Dedifferentiated amniotic fluid mesenchymal stem cell (primary cell): Measurements from ENCODE around the gene UPF3B.
"Not testable (repeated sequence)": the region's sequence is repeated elsewhere in the genome, so short reads cannot be mapped to it uniquely, and the experiment has no call there.

ENCODE experiments used
- DNase-seq: peaks from one replicate; pipeline ENCODE4 v3.0.0-alpha.2; 2016; ENCODE audit errors: extremely low spot score

Gene UPF3B

GRCh38 chrX:119852382-119853353 is at the start of gene UPF3B:
Gene UPF3B (minus strand): TSS chrX:119852963. CDS start chrX:119852928, 35 bp downstream.
- peak; percentile 96 for DNase-seq

DNA sequence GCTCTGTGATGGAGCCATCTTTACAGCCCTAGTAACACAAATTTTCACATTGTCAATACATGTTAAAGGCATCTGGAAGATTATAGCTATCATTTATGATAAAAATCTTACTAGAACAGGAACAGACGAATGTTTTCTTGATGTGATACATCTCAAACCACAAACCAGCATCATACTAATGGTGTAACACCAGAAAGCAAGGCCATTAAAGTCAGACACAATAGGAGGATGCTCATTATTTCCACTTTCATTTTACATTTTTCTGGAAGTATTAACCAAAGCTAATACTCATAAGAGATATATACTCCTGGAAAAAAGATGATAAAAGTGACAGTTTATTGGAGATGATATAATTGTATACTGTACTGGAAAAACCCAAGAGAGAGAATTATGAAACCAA is 48.2 kb upstream of the UPF3B start:
- no peak for DNase-seq

GRCh38 chrX:119899125-119899524 is 46.4 kb upstream of the UPF3B start:
- no peak for DNase-seq

- DNase-seq: no peak
Measured at GRCh38 chrX:119895843-119896326, 43.1 kb upstream of the UPF3B start, which contains the start of gene AKAP14. Gene AKAP14 (plus strand): TSS chrX:119895893. CDS start chrX:119903224, 7,331 bp downstream.

DNA sequence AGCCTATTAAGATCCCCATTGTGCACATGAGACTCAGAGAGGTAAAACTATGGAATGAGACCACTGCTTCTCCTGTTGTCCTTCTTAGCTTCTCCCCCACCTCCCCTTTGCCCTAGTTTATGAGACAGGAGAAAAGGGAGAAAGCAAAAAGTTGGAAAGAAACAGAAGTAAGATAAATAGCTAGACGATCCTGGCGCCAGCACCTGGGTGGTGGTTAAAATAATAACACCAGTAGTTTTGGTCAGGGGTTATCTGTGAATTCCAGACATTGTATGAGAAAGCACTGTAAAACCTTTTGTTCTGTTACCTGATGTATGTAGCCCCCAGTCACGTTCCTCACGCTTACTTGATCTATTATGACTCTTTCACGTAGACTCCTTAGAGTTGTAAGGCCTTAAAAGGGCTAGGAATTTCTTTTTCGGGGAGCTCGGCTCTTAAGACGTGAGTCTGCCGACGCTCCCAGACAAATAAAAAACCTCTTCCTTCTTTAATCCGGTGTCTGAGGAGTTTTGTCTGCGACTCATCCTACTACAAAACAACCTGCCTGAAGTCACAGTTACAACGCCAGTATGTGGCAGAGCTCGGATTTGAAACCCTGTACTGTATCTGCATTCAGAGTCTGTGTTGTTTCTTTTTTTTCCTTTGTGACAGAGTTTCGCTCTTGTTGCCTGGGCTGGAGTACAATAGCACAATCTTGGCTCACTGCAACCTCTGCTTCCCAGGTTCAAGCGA is 39.4 kb upstream of the UPF3B start:
- DNase-seq: peak; percentile 8

DNA sequence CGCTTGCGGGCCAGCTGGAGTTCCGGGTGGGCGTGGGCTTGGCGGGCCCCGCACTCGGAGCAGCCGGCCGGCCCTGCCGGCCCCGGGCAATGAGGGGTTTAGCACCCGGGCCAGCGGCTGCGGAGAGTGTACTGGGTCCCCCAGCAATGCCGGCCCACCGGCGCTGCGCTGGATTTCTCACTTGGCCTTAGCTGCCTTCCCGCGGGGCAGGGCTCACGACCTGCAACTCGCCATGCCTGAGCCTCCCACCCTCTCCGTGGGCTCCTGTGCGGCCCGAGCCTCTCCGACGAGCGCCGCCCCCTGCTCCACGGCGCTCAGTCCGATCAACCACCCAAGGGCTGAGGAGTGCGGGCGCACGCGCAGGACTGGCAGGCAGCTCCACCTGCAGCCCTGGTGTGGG is 37.9 kb upstream of the UPF3B start:
- not testable (repeated sequence) for DNase-seq

DNA sequence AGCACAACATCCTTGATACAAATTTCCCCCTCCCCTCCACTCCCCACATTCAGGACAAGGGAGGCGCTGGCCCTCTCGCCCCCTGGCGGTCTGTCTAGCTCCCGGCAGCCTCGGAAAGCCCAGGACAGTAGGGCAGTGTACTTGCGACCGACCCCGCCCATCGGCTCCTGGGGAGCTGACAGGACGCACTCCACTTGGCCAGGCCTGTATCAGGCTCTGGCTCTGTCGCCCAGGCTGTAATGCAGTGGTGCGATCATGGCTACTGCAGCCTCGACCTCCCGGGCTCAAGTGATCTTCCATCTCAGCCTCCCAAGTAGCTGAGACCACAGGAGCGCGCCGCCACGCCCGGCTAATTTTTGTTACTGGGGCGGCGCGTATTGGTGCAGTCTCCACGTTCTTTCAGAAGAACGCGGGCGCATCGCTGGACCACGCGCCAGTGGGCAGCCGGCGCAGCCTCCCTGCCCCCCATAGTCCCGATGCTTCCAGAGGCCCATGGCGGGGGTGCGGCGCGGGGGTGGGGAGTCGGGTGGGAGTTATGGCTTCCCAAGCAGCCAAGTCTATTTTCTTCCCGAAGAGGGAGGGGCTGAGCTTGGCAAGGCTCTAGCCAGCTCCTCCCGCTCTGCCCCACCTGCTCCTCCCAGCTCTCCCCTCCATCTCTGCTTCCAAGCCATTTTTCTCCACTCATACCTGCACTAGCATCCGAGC is 35.1 kb upstream of the UPF3B start:
- DNase-seq: peak; percentile 22

- DNase-seq: peak; percentile 6
Measured at GRCh38 chrX:119885554-119886428, 33.0 kb upstream of the UPF3B start.

- peak; percentile 47 for DNase-seq
Measured at GRCh38 chrX:119880552-119881437, 28.0 kb upstream of the UPF3B start.

DNA sequence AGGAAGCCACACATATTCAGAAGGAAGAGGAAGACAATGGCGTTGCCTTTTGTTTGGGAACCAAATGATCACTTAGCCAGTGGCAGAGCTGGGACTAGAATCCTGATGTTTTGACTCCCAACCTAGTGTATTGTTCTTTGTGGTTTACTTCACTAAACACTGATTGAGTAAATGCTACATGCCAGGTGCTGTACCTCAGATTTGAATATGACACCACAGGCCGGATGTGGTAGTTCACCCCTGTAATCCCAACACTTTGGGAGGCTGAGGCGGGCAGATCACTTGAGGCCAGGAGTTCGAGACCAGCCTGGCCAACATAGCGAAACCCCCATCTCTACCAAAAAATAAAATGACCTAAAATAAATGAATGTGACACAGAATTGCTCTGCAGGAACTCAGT is 27.3 kb upstream of the UPF3B start:
- peak; percentile 3 for DNase-seq

DNA sequence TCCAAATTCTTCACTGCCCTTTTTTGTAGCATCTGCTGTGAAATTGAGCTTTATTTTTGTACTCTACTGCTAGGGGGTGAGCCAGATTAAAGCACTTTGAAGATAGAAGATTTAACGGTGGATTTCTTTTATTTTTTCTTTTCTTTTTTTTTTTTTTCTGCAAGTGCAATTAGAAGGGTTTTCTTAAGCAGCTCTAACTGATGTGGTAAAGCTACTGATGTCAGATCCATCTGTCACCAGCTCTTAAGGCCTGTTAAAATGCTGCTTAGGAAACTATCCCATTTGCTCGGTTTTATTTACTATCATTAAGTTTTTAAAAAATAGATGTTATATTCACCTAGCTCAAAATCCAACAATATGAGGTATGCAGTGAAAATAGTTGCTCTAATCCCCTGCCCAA is 26.0 kb upstream of the UPF3B start:
- DNase-seq: peak; percentile 1

- peak; percentile 68 for DNase-seq
Measured at GRCh38 chrX:119871599-119872395, 19.0 kb upstream of the UPF3B start, which contains the start of the genes NDUFA1 and RNF113A. Gene NDUFA1 (plus strand): TSS chrX:119871832. CDS start chrX:119871912, 80 bp downstream. Gene RNF113A (minus strand): TSS chrX:119871733. CDS start chrX:119871613, 120 bp downstream.

GRCh38 chrX:119871245-119871598 is 18.5 kb upstream of the UPF3B start:
- DNase-seq: no peak

- no peak for DNase-seq
Measured at GRCh38 chrX:119870626-119871131, 17.9 kb upstream of the UPF3B start.

DNA sequence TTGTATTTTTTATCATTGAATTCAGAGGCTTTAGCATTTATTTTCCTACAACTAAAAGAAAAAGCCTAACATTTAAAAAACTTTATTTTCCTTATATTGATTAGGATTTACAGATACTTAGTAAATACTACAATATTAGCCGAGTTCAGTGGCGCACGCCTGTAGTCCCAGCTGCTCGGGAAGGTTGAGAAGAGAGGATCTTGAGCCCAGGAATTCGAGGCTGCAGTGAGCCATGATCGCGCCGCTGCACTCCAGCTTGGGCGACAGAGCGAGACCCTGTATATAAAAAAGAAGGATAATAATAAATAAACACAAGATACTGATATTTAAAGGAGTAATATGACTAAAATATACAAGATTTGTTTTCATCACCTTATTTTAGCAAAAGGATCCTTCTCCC is 681 bp upstream of the UPF3B start:
- no peak for DNase-seq

GRCh38 chrX:119833905-119834304 is 18.9 kb downstream of the UPF3B start:
- no peak for DNase-seq

DNA sequence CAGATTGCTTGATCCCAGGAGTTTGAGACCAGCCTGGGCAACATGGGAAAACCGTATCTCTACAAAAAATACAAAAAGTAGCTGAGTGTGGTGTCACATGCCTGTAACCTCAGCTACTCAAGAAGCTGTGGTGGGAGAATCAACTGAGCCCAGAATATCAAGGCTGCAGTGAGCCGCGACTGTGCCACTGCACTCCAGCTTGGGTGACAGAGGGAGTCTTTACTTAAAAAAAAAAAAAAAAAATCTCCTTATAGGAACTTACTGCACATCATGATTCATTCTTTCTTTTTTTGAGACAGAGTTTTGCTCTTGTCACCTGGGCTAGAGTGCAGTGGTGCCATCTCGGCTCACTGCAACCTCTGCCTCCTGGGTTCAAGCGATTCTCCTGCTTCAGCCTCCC is 24.3 kb downstream of the UPF3B start:
- DNase-seq: no peak

- DNase-seq: no peak
Measured at GRCh38 chrX:119826399-119826959, 26.3 kb downstream of the UPF3B start.
